GM18502 (cell line): Measurements from ENCODE around the gene MRFAP1L1.
"Not testable (repeated sequence)": the region's sequence is repeated elsewhere in the genome, so short reads cannot be mapped to it uniquely, and the experiment has no call there.

Source experiments
- ATAC-seq: cut with Tn5 transposase; IDR thresholded peaks from one replicate; pipeline ENCODE4 v1.9.1; 2021; ENCODE audit warnings: mild to moderate bottlenecking; ENCODE audit not compliant: unreplicated experiment, poor library complexity

MRFAP1L1 gene

DNA sequence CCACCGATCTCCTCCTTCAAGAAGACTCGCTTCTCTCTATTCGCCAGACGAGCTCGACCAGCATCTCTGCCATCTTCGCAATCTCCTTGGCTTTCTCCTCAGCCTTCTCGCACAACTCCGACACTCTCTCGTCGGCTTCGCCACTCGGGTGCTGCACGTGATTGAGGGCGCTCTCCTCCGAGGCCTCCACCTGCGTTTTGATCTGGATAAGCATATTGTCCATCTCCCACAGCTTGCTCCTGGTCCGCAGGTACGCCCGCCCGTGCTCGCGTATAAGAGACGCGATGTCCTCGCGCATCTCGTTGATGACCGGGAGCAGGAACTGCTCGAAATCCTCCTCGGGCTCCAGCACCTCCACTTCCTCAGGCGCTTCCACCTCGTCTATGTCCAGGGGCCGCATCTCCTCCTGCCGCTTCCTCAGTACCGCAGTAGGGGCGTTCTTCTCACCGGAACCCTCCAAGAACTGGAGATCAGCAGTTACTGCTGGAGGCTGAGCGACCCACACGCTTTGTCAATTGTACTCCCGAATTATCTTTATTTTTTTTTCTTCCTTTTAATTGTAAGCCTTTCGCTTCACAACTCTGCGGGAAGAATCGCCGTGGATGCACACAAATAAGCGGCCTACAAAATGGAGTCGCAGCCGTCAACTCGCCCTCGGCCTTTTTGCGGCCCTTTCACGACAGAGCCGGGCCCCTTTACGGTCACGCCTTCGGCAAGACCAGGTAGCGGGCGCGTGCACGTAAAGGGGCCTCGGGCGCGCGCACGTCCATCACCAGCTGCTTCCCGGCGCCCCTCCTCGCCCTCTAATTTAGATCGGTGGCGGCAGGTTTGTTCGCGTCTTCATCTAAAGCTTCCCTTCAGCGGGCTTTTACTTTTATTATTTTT, at the start of gene MRFAP1L1:
MRFAP1L1 (minus strand) TSS at position 636 of the 885 bp plus-strand sequence; CDS start at position 400, 236 bp downstream.
- ATAC-seq: peak; percentile 78

DNA sequence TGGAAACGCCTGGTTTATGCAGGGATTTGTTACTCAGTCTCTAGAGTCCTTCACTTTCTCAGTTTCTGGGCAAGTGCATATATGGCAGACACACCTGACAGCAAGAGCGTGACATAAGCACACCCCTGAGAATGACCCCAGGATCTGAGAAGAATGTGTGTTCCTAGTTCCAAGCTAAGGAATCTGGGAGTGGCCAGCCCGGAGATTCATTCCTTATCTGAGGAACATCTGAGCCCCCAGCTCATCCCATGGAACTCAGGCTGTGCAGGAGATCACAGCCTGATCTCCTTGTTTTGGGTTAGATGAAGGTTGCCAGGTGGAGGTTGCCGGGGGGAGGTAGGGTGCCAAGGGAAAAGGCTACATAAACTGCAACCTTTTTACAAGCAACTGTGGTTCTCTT, 49.1 kb upstream of the MRFAP1L1 start:
- no peak for ATAC-seq

GRCh38 chr4:6756345-6756744, 46.7 kb upstream of the MRFAP1L1 start:
- ATAC-seq: not testable (repeated sequence)

GRCh38 chr4:6755088-6755753, 45.6 kb upstream of the MRFAP1L1 start:
- no peak for ATAC-seq

- ATAC-seq: no peak
Observed at GRCh38 chr4:6754481-6755087, 44.9 kb upstream of the MRFAP1L1 start.

DNA sequence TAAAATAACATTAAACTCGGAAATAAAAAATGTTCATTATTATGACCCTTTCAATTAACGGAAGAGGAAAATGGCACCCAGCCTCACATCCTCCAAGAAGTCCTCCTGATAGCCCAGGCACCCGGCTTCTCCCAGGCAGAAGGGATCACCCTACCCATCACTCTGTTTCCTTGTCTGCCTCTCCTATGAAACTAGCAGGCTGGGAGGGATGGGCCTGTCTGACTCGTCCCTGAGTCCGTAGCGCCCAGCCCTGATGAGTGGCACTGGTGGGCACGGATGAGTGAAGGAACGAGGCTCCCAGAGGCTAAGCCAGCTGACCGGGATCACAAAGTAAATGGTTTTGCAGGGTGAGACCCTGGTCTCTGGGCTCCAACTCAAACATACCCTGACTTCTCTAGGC, 44.2 kb upstream of the MRFAP1L1 start:
- no peak for ATAC-seq

DNA sequence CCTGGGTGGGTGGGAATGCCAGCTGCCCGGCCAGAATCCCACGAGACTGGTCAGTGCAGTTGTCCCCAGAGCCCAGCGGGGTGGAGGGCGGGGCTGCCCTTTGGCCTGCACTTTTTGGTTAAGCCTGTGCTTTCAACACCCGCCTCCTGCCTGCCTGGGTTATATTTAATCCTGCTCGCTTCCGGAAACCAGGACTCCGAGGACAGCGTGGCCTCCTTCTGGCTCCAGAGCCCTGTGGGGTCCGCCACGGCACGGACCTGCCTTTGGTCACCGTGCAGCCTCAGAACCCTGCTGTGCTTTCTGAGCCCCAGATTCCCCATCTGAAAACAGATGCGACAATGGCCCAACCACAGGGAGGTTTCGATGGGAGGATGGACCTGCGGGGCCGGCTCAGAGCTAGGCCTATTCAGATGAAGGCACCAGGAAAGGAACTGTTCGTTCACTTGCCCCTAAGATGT, 43.5 kb upstream of the MRFAP1L1 start:
- ATAC-seq: no peak

GRCh38 chr4:6752486-6752829, 42.8 kb upstream of the MRFAP1L1 start:
- ATAC-seq: no peak

DNA sequence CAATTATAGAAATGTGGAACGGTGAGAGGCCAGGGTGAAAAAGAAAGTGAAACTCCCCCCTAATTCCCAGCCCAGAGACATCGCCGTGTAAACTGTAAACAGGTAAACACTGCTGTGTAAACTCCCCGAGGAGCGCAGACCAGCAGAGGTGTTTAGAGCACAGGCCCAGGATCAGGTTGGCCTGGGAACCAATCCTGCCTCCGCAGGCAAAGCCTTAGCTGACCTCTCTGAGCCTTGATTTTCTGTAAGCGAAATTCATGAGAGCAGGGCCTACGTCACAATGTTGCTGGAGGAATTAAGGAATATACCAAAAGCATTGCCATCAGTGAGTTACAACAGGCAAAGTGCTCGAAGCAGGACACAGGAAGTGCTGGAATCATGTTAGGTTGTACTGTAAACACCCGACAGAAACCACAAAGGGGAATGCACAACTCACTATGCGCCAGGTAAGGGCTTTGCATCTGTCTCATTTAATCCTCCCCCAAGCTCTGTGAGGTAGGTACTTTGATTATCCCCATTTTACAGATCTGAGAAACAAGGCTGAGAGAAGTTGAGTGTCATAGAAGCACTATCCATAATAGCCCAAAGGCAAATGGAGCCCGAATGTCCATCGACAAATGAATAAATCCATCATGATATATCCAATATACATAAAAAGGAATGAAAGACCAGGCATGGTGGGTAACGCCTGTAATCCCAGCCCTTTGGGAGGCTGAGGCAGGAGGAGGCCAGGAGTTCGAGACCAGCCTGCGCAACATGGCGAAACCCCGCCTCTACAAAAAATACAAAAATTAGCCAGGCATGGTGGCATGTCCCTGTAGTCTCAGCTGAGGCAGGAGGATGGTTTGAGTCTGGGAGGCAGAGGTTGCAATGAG, 42.2 kb upstream of the MRFAP1L1 start:
- no peak for ATAC-seq

- no peak for ATAC-seq
Observed at GRCh38 chr4:6750286-6751221, 40.9 kb upstream of the MRFAP1L1 start.

- ATAC-seq: no peak
Observed at GRCh38 chr4:6749340-6750171, 39.9 kb upstream of the MRFAP1L1 start.

DNA sequence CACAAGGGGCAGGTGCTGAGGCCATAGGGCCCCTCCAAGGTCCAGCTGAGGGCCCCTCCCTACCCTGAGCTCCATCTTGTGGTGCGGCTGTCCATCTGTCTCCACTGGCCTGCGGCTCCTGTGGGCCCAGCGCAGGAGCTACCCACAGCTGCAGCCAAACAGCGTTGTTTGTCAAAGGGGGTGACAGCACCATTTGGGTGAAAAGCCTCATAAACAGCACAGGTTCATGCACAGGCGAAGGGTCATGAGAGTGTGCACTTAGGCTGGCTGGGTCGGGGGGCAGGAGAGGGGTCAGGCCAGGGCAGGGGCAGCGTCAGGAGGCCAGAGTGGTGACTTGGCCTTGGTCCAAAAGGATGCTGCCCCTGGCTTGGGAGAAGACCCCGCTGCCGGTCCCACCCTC, 38.6 kb upstream of the MRFAP1L1 start:
- ATAC-seq: no peak

GRCh38 chr4:6747294-6748051, 37.8 kb upstream of the MRFAP1L1 start:
- ATAC-seq: no peak

- ATAC-seq: no peak
Observed at GRCh38 chr4:6746721-6747293, 37.1 kb upstream of the MRFAP1L1 start.

DNA sequence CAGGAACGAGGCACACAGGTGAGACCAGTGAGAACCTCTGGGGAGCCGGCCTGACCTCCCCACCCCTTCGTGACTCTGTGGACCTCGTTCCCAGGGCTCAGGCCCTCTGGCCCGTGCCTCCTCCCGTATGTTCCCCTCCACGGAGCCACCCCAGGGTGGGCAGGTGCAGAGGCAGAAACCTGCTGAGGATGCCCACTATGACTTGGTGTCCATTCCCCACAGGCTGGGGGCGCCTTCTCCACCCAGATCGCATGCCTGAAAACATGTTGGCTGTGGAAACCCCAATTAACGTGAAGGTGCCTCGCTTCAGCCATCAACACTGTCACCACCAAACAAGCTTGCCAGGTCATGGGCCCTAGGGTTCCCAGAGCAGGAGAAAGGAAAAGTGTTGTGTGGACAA, 33.3 kb upstream of the MRFAP1L1 start:
- no peak for ATAC-seq

DNA sequence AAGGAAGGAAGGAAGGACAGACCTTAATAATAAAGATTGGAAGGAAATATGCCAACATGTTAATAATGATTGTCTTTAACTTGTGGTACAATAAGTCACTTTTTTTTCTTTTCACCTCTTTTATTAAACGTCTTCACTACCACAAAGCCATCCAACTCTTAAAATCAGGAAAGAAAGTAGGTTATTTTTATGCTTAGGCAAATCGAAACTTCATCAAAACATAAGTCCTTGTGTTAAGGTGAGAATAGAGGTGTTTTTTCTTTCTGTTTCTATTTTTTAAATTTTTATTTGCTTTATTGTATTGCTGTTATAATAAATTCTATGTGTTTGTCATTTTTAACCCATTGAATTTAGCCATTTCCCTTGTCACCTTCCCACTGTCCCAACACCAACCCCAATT, 32.8 kb upstream of the MRFAP1L1 start:
- no peak for ATAC-seq

- no peak for ATAC-seq
Observed at GRCh38 chr4:6740347-6740746, 30.7 kb upstream of the MRFAP1L1 start.
